Measurements from ENCODE around the gene TRAP1.

- TF ChIP-seq EZH2 (IDR thresholded peaks at IDR 0.05; ENCODE audit: low read length, unreplicated experiment) (no peak), CTCF (conservative IDR thresholded peaks at IDR 0.05; ENCODE audit: low read depth, low read length) (no peak), EZH2phosphoT487 (IDR thresholded peaks at IDR 0.05; ENCODE audit: borderline replicate concordance, low read length) (no peak)
These were observed 8.0 kb upstream of the TRAP1 start for GRCh38 chr16:3725276-3725675.

Measured in PC-3 (cell line).